ENCODE data around the gene SLCO2A1.

Gene SLCO2A1

DNA sequence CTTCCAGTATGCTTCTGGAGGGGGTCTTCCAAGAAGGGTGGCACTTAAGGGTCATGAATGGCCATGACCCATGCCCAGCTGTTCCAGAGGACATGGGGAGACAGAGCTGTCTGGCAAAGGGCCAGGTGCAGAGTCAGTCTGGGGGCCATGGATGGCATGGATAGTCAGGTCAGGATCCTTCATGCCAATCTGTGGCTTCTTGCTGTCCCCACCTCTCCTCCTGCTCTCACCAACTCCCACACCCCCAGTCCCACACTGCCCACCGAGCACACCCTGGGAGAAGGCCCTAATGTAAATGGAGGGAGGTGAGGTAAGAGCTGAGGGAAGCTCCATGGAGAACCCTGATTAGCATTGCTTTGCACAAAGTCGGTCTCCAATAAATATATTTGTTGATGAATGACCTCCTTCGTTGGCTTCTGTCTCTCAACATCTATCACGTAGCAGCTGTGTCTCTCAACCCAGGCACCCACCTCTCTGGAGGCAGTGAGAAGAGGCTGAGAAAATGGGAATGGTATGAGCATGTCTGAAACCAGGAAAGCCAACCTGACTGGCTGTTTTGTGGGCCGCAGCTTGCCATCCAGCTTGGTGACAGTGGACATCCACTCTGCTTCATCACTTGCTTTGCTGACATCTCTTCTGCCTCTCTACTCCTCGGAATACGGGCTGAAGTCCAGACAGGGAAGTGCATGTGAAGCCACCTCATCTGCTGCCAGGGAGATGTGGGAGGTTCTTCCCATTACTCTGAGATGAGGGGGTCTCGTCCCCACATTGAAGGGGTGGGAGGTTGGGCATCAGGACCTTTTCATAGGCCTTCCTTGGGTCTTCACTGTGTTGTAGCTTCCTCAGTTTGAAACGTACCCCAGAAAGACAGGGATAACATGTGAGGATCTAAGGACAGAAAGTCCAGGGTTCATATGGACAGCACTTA is 96.4 kb downstream of the SLCO2A1 start:
- ATAC-seq (ENCODE audit: low read depth): no peak
- Histone ChIP-seq H3K4me3 (ENCODE audit: severe bottlenecking) (no peak overlapping the region), H3K27me3 (ENCODE audit: insufficient read depth, poor library complexity, severe bottlenecking) (no peaks in the 10 kb centered on the region), H3K36me3 (ENCODE audit: low read depth) (no peaks in the 10 kb centered on the region), H3K27ac (ENCODE audit: poor library complexity, severe bottlenecking) (no peak overlapping the region), H3K9me3 (ENCODE audit: severe bottlenecking) (no peaks in the 10 kb centered on the region), H3K4me1 (ENCODE audit: insufficient read depth, poor library complexity, severe bottlenecking) (no peaks in the 10 kb centered on the region)
- TF ChIP-seq, protein P1, sequence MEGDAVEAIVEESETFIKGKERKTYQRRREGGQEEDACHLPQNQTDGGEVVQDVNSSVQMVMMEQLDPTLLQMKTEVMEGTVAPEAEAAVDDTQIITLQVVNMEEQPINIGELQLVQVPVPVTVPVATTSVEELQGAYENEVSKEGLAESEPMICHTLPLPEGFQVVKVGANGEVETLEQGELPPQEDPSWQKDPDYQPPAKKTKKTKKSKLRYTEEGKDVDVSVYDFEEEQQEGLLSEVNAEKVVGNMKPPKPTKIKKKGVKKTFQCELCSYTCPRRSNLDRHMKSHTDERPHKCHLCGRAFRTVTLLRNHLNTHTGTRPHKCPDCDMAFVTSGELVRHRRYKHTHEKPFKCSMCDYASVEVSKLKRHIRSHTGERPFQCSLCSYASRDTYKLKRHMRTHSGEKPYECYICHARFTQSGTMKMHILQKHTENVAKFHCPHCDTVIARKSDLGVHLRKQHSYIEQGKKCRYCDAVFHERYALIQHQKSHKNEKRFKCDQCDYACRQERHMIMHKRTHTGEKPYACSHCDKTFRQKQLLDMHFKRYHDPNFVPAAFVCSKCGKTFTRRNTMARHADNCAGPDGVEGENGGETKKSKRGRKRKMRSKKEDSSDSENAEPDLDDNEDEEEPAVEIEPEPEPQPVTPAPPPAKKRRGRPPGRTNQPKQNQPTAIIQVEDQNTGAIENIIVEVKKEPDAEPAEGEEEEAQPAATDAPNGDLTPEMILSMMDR (IDR thresholded peaks at IDR 0.05; ENCODE audit: poor library complexity, severe bottlenecking): no peak
- DNase-seq (ENCODE audit: low spot score): peak; percentile 26

DNA sequence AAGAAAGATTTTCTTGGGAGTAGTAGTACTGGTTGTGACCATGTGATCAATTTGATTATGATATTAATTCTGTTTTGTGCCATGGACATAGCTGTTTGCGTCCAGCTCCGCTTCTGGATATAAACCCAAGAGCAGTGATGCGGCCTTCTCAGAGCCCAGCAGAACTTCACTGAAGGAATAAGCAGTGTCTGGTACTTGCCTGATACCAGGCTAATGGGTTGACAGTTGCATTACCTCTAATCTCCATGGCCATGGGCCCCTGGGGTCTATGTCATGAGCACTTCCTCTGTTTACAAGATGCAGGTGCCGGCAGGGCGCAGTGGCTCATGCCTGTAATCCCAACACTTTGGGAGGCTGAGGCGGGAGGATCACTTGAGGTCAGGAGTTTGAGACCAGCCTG is 97.7 kb downstream of the SLCO2A1 start:
- Histone ChIP-seq H3K4me3 (ENCODE audit: severe bottlenecking) (no peak overlapping the region), H3K27me3 (ENCODE audit: insufficient read depth, poor library complexity, severe bottlenecking) (no peaks in the 10 kb centered on the region), H3K36me3 (ENCODE audit: low read depth) (no peaks in the 10 kb centered on the region), H3K27ac (ENCODE audit: poor library complexity, severe bottlenecking) (no peak overlapping the region), H3K4me1 (ENCODE audit: insufficient read depth, poor library complexity, severe bottlenecking) (no peaks in the 10 kb centered on the region), H3K9me3 (ENCODE audit: severe bottlenecking) (no peaks in the 10 kb centered on the region)
- TF ChIP-seq, protein P1 (IDR thresholded peaks at IDR 0.05; ENCODE audit: poor library complexity, severe bottlenecking): no peak
- DNase-seq (ENCODE audit: low spot score): no peak
- no peak for ATAC-seq (ENCODE audit: low read depth)

DNA sequence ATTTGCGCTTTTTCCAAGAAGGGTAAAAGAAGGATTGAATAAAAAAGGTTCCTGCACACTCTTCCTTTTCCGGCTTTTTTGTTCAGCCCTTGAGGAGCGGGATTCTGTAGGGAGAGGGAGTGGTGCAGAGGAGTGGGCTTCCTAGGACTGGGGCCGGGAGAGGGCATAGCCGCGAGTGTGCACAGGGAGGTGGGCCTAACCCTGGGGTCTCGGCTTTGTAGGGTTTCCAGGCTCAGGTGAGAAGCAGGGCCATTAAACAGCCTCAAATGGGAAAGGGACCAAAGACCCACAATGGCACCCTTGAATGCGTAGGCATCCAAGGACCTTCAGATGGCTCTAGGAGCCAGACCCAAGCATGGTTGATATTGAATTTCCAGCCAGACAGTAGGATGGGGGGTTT is 98.6 kb downstream of the SLCO2A1 start:
- DNase-seq (ENCODE audit: low spot score): no peak
- TF ChIP-seq, protein P1 (IDR thresholded peaks at IDR 0.05; ENCODE audit: poor library complexity, severe bottlenecking): no peak

DNA sequence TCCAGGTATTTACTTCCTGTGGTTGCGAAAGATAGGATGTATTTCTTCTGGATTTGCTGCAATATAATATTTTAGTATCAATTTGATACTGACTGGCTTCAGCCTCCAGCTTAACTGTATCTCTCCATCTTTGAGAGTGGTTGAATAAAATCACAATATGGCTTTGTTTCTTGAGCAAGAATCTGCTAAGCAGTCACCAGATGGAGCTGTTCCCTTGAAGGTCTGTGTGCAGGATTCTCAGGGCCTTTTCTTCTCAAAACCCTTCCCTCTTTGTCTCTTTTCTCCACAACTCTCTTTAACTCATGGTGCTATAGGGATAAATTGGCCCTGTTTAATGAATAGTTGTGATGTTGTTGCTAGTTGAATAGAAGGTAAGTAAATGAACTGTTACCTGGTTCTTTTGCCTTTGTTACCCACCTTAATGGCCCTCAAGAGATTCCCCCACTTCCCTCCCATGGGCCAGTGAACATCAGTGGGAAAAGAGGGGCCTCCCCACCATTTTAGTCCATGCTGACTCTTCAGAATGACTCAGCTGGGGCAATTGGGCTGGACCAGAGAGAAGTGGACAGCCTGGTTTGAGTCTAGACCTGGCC is 99.3 kb downstream of the SLCO2A1 start:
- peak; percentile 51; the same call in 2 of the 3 replicates for ATAC-seq (ENCODE audit: low read depth)
- TF ChIP-seq, protein P1 (IDR thresholded peaks at IDR 0.05; ENCODE audit: poor library complexity, severe bottlenecking): peak; percentile 83
- H3K9me3 ChIP-seq (ENCODE audit: severe bottlenecking): no peaks in the 10 kb centered on the region
- H3K27ac ChIP-seq (ENCODE audit: poor library complexity, severe bottlenecking): no peak overlapping the region
- H3K27me3 ChIP-seq (ENCODE audit: insufficient read depth, poor library complexity, severe bottlenecking): no peaks in the 10 kb centered on the region
- H3K36me3 ChIP-seq (ENCODE audit: low read depth): no peaks in the 10 kb centered on the region
- H3K4me3 ChIP-seq (ENCODE audit: severe bottlenecking): no peak overlapping the region
- H3K4me1 ChIP-seq (ENCODE audit: insufficient read depth, poor library complexity, severe bottlenecking): no peaks in the 10 kb centered on the region
- DNase-seq (ENCODE audit: low spot score): no peak

More for the DNA sequence above, 98.6 kb downstream of the SLCO2A1 start:
- Histone ChIP-seq H3K9me3 (ENCODE audit: severe bottlenecking) (no peaks in the 10 kb centered on the region), H3K27ac (ENCODE audit: poor library complexity, severe bottlenecking) (no peak overlapping the region), H3K4me1 (ENCODE audit: insufficient read depth, poor library complexity, severe bottlenecking) (no peaks in the 10 kb centered on the region), H3K36me3 (ENCODE audit: low read depth) (no peaks in the 10 kb centered on the region), H3K27me3 (ENCODE audit: insufficient read depth, poor library complexity, severe bottlenecking) (no peaks in the 10 kb centered on the region), H3K4me3 (ENCODE audit: severe bottlenecking) (no peak overlapping the region)
- no peak for ATAC-seq (ENCODE audit: low read depth)

All from RWPE2 (cell line).